IPS-20b (cell line): ENCODE measurements around the gene WFDC10A.
"Not testable (repeated sequence)": the region's sequence is repeated elsewhere in the genome, so short reads cannot be mapped to it uniquely, and the experiment has no call there.

ENCODE experiments used
- H3K27ac ChIP-seq: one replicate; pipeline ENCODE4 v1.5.1; 2013; ENCODE audit warnings: low read length
- H3K27me3 ChIP-seq: 2 replicates; pipeline ENCODE4 v1.6.1; 2013; ENCODE audit warnings: mild to moderate bottlenecking, low read length, inconsistent platforms; ENCODE audit not compliant: insufficient read depth
- H3K36me3 ChIP-seq: 2 replicates; pipeline ENCODE4 v1.6.1; 2013; ENCODE audit warnings: low read depth, mild to moderate bottlenecking, inconsistent platforms, low read length, moderate library complexity; ENCODE audit not compliant: insufficient read depth
- H3K4me1 ChIP-seq: 2 replicates; pipeline ENCODE4 v1.6.1; 2013; ENCODE audit warnings: mild to moderate bottlenecking, control low read depth, inconsistent platforms, low read length, moderate library complexity; ENCODE audit not compliant: insufficient read depth
- H3K4me3 ChIP-seq: 2 replicates; pipeline ENCODE4 v1.5.1; 2013; ENCODE audit warnings: mild to moderate bottlenecking, low read length, inconsistent platforms
- H3K9ac ChIP-seq: 2 replicates; pipeline ENCODE4 v1.6.1; 2013; ENCODE audit warnings: low read depth, mild to moderate bottlenecking, inconsistent platforms, low read length, moderate library complexity
- H3K9me3 ChIP-seq: 2 replicates; pipeline ENCODE4 v1.6.1; 2013; ENCODE audit warnings: mild to moderate bottlenecking, low read depth, low read length, inconsistent platforms; ENCODE audit not compliant: insufficient read depth

The WFDC10A gene

DNA sequence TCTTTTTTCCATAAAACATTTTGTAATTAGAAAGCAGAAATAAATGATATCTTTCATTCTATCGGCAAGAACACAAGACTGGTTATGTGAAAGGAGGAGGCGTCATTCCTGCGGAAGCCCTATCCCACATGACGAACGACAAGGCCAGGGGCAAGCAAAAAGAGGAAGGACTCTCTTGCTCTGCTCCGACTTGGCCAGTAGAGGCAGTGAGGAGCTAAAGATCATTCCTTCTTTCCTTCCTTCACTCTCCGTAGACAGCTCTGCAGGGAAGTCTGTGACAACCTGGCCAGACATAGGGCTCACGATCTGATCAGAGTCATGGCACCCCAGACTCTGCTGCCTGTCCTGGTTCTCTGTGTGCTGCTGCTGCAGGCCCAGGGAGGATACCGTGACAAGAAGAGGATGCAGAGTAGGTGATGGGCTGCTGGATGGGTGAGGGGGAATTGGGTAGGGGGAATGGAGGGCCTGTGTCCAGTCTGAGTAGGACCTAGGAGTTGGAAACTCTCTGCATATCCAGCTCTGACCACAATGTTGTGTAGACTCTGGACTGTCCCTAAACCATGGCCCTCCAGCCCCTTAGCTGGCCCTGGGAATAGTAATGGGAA lies at the start of gene WFDC10A:
TSS of gene WFDC10A (plus strand) at position 244 of the 605 bp plus-strand sequence. CDS start at position 319, 75 bp downstream.
- Histone ChIP-seq H3K27me3 (no peaks in the 10 kb centered on the region), H3K27ac (no peak within 1 kb of the TSS), H3K4me3 (no peak within 1 kb of the TSS), H3K36me3 (no peaks in the 10 kb centered on the region), H3K4me1 (no peaks in the 10 kb centered on the region), H3K9me3 (no peaks in the 10 kb centered on the region), H3K9ac (no peak within 1 kb of the TSS)

- Histone ChIP-seq H3K4me1 (peaks cover 12% of the 10 kb centered on the region), H3K27ac (no peak overlapping the region), H3K9me3 (no peaks in the 10 kb centered on the region), H3K36me3 (no peaks in the 10 kb centered on the region), H3K27me3 (no peaks in the 10 kb centered on the region), H3K4me3 (no peak overlapping the region), H3K9ac (no peak overlapping the region)
These were observed 47.8 kb upstream of the WFDC10A start for GRCh38 chr20:45581702-45582101.

DNA sequence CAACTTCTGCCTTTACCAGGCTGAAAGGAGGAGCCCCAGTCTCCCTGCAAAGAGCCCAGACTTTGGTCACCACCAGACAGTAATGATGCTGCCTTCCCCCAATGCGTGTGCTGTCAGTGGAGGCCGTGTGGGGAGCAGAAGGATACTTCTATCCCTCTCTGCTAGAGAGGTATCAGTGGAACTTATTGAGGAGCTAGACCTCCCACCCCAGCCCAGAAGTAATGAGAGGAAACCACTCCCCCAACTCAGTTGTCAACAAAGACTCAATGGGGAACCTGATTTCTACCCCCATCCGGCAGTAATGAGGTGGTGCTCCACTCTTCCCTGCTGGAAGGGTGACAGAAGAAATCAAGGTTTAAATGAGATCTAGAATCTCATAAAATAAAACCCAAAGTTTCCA lies 46.0 kb upstream of the WFDC10A start:
- Histone ChIP-seq H3K9ac (peak overlapping the region; percentile 53; the same call in 1 of the 2 replicates), H3K9me3 (no peaks in the 10 kb centered on the region), H3K36me3 (no peaks in the 10 kb centered on the region), H3K27me3 (no peaks in the 10 kb centered on the region), H3K4me3 (peak overlapping the region; percentile 40; the same call in 1 of the 2 replicates), H3K4me1 (peaks cover 12% of the 10 kb centered on the region), H3K27ac (peak overlapping the region; percentile 14)

DNA sequence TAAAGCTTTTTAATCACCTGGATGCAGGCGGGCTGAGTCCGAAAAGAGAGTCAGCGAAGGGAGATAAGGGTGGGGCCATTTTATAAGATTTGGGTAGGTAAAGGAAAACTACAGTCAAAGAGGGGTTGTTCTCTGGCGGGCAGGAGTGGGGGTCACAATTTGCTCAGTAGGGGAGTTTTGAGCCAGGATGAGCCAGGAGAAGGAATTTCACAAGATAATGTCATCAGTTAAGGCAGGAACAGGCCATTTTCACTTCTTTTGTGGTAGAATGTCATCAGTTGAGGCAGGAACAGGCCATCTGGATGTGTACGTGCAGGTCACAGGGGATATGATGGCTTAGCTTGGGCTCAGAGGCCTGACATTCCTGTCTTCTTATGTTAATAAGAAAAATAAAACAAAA lies 45.2 kb upstream of the WFDC10A start:
- not testable (repeated sequence) for H3K27me3 ChIP-seq, H3K9ac ChIP-seq, H3K9me3 ChIP-seq, H3K27ac ChIP-seq, H3K4me3 ChIP-seq, H3K36me3 ChIP-seq
- H3K4me1 ChIP-seq = peaks cover 12% of the 10 kb centered on the region

GRCh38 chr20:45585986-45586385 lies 43.6 kb upstream of the WFDC10A start:
- H3K4me3 ChIP-seq, H3K36me3 ChIP-seq, H3K27me3 ChIP-seq, H3K9me3 ChIP-seq, H3K27ac ChIP-seq, H3K9ac ChIP-seq: not testable (repeated sequence)
- peaks cover 12% of the 10 kb centered on the region for H3K4me1 ChIP-seq

DNA sequence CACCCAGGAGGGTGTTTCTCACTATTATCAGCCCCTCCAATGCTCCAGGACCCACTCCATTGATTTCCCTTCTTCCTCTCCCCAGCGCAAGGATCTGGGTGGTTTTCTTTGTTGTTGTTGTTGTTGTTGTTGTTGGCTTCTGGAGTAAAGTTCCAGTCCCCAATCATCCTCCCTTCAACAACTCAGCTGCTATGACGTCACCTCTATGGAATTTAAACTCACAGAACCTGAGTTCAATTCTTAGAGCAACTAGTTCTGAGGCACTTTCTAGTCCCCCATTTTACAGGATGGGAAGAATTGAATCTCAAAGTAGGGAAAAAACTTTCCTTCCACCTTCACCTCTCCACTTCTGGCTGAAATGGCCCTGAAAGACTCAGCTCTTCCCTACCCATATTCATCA lies 40.7 kb upstream of the WFDC10A start:
- no peaks in the 10 kb centered on the region; the same call in 1 of the 2 replicates for H3K9me3 ChIP-seq

GRCh38 chr20:45589725-45590124 lies 39.8 kb upstream of the WFDC10A start:
- H3K4me1 ChIP-seq = no peaks in the 10 kb centered on the region
- no peaks in the 10 kb centered on the region for H3K36me3 ChIP-seq
- no peak overlapping the region for H3K9ac ChIP-seq
- no peak overlapping the region for H3K4me3 ChIP-seq
- no peaks in the 10 kb centered on the region for H3K27me3 ChIP-seq
- H3K9me3 ChIP-seq = no peaks in the 10 kb centered on the region; the same call in 1 of the 2 replicates
- no peak overlapping the region for H3K27ac ChIP-seq

More for the DNA sequence above, 40.7 kb upstream of the WFDC10A start:
- Histone ChIP-seq H3K4me1 (peaks cover 1% of the 10 kb centered on the region; the same call in 1 of the 2 replicates), H3K27ac (no peak overlapping the region), H3K4me3 (no peak overlapping the region), H3K9ac (no peak overlapping the region), H3K27me3 (no peaks in the 10 kb centered on the region), H3K36me3 (no peaks in the 10 kb centered on the region)

DNA sequence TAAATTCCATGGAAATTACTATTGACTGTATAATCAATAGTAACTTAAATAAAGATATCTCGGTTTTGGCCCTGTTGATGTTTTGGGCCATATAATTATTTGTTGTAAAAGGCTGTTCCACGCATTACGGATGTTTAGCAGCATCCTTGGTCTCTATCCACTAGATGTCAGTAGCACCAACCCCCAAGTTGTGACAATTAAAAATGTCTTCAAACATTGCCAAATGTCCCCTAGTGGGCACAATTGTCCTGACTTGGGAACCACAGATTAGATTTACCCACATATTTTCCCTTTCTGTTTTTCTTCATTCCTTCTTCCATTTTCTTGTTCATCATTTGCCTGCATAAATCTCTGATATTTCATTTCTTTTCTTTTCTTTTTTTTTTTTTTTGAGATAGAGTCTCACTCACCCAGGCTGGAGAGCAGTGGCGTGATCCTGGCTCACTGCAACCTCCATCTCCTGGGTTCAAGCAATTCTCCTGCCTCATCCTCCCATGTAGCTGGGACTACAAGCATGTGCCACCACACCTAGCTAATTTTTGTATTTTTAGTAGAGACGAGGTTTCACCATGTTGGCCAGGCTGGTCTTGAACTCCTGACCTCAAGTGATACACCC lies 36.9 kb upstream of the WFDC10A start:
- Histone ChIP-seq H3K27ac (no peak overlapping the region), H3K9ac (no peak overlapping the region), H3K36me3 (no peaks in the 10 kb centered on the region), H3K9me3 (no peaks in the 10 kb centered on the region; the same call in 1 of the 2 replicates), H3K4me1 (no peaks in the 10 kb centered on the region), H3K27me3 (no peaks in the 10 kb centered on the region), H3K4me3 (no peak overlapping the region)

DNA sequence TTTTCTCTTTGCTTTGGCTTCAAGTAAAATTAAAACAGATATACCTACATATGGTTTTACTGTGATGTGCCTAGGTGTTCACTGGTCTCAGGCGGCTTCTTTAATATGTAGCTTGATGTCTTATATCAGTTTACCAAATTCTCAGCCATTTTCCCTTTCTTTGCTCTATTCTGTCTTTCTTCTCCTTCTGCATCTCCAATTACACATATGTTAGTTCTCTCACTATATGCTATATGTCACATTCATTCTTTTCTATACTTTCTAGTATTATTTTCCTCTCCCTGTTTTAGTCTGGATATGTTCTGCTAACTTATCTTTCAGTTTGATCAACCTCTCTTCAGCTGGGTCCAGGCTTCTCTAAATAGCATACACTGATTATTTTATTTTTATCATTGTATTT lies 36.0 kb upstream of the WFDC10A start:
- no peak overlapping the region for H3K27ac ChIP-seq
- no peak overlapping the region for H3K9ac ChIP-seq
- no peak overlapping the region for H3K4me3 ChIP-seq
- H3K36me3 ChIP-seq = no peaks in the 10 kb centered on the region
- no peaks in the 10 kb centered on the region for H3K27me3 ChIP-seq
- no peaks in the 10 kb centered on the region; the same call in 1 of the 2 replicates for H3K9me3 ChIP-seq
- H3K4me1 ChIP-seq = no peaks in the 10 kb centered on the region

DNA sequence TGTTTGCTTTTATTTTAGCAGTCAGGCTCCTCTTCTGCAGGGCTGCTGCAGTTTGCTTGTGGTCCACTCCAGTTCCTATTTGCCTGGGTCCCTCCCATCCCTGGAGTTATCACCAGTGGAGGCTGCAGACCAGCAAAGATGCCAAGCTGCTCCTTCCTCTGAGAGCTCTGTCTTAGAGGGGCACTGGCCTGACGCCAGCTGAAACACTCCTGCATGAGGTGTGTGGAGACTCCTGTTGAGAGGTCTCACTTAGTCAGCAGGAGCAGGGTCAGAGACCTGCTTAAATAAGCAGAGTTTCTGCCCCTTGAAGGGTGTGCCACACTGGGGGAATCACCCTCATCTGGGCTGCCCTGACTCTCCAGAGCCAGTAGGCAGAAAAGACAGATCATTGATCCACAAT lies 34.3 kb upstream of the WFDC10A start:
- H3K9me3 ChIP-seq = no peaks in the 10 kb centered on the region; the same call in 1 of the 2 replicates
- no peaks in the 10 kb centered on the region for H3K4me1 ChIP-seq
- H3K4me3 ChIP-seq = no peak overlapping the region
- H3K9ac ChIP-seq = no peak overlapping the region
- H3K27me3 ChIP-seq = no peaks in the 10 kb centered on the region
- H3K27ac ChIP-seq = no peak overlapping the region
- H3K36me3 ChIP-seq = no peaks in the 10 kb centered on the region

- Histone ChIP-seq H3K4me3 (no peak overlapping the region), H3K36me3 (no peaks in the 10 kb centered on the region), H3K4me1 (peaks cover 7% of the 10 kb centered on the region; the same call in 1 of the 2 replicates), H3K27me3 (no peaks in the 10 kb centered on the region), H3K27ac (no peak overlapping the region), H3K9ac (no peak overlapping the region), H3K9me3 (peaks cover 22% of the 10 kb centered on the region)
These were observed 21.7 kb upstream of the WFDC10A start for GRCh38 chr20:45607810-45608209.

GRCh38 chr20:45611054-45611453 lies 18.5 kb upstream of the WFDC10A start:
- Histone ChIP-seq H3K27me3 (no peaks in the 10 kb centered on the region), H3K9ac (no peak overlapping the region), H3K27ac (no peak overlapping the region), H3K4me3 (no peak overlapping the region), H3K36me3 (no peaks in the 10 kb centered on the region), H3K9me3 (peaks cover 15% of the 10 kb centered on the region), H3K4me1 (peaks cover 7% of the 10 kb centered on the region; the same call in 1 of the 2 replicates)
